HG03060 (cell line): Measurements from ENCODE around the gene FSIP1.

ENCODE experiments used
- ATAC-seq: cut with Tn5 transposase; IDR thresholded peaks from one replicate; pipeline ENCODE4 v1.9.1; 2021; ENCODE audit warnings: low read depth, moderate number of reproducible peaks; ENCODE audit not compliant: unreplicated experiment

The FSIP1 gene

DNA sequence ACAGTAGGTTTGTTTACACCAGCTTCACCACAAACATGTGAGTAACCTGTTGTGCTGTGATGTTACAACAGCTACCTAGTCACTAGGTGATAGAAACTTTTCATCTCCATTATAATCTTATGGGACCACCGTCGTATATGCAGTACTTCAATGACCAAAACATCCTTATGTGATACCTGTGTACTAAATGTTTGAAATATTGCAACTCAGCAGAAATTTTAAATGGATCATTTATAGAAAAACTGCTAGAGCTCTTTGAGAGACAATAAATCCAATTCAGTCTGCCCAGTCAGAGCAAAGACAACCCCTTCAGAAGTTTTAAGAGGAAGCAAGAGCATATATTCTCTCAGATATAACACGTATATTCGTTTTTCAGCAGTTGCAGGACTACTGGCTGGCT, 128.3 kb downstream of the FSIP1 start:
- no peak for ATAC-seq

DNA sequence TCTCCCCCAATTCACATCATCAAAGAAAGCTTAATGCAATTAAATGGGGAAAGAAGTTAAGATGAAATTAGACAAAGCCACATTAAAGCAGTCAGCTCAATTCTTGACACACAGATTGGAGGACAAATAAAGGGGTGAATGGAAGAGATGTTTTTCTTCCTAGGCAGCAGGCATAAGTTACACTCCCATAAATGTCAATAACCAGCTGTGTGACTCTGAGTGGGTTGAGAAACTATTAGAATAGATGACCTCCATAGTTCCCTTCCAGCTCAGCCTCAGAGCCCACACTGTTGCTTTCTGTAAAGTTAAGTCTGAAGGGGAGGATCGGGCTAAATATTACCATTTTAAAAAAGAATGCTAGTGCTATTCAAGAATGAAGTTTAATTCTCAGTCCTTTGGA, 130.8 kb downstream of the FSIP1 start:
- no peak for ATAC-seq

DNA sequence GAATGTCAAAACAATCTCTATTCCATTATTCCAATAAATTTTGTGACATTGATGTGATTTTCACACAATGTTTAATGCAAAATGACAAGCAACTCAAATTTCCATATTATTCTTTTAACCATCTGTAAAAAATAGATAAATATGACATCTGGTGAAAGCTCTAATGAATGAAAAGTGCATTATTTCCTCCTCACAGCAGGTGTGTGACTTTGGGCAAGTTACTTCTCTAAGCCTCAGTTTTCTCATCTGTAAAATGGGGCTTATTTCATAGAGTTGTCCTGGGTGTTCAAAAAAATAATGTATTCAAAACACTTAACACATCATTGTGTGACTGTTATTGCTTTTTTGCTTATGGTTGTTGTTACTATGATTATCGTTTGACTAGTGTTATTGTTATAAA, 131.3 kb downstream of the FSIP1 start:
- no peak for ATAC-seq

DNA sequence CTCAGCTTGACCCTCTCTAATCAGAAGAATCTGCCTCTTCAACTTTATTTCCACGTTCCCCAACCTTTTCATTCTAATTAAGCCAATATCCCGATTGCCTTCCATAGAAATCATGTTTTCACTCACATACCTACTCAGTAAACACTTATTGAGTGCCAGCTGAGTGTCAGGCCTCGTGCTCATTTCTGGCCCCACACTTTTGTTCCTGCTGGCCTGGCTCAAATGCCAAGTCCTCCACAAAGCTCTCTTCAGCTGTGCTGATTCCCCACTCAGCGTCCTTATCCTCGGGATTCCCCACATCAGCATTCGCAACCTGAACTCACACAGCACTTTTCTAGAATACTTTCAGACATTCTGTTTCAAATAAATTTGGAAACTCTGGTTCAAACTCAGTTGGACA, 132.9 kb downstream of the FSIP1 start:
- no peak for ATAC-seq

DNA sequence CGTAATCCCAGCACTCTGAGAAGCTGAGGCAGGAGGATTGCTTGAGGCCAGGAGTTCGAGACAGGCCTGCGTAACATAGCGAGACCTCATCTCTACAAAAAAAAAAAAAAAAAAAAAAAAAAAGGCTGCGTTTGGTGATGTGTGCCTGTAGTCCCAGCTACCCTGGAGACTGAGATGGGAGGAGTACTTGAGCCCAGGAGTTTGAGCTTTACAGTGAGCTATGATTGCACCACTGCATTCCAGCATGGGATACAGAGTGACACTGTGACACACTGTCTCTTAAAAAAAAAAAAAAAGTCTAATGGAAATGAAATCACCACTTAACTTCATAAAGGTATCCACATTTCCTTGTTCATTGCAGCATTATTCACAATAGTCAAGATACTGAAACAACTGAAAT, 136.2 kb downstream of the FSIP1 start:
- no peak for ATAC-seq

DNA sequence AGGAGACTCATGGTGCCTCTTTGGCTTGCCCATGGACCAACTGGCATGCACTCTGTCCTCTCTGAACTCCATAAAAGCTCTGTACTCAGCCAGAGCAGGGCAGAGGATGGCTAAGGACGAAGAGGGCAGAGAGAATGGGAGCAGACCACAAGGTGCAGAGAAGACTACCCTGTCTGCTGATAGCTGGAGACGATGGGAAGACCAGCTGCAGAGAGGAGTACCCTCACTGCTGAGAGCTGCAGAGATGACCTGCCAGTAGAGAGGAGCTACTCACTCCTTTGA, 136.7 kb downstream of the FSIP1 start:
- ATAC-seq = no peak

DNA sequence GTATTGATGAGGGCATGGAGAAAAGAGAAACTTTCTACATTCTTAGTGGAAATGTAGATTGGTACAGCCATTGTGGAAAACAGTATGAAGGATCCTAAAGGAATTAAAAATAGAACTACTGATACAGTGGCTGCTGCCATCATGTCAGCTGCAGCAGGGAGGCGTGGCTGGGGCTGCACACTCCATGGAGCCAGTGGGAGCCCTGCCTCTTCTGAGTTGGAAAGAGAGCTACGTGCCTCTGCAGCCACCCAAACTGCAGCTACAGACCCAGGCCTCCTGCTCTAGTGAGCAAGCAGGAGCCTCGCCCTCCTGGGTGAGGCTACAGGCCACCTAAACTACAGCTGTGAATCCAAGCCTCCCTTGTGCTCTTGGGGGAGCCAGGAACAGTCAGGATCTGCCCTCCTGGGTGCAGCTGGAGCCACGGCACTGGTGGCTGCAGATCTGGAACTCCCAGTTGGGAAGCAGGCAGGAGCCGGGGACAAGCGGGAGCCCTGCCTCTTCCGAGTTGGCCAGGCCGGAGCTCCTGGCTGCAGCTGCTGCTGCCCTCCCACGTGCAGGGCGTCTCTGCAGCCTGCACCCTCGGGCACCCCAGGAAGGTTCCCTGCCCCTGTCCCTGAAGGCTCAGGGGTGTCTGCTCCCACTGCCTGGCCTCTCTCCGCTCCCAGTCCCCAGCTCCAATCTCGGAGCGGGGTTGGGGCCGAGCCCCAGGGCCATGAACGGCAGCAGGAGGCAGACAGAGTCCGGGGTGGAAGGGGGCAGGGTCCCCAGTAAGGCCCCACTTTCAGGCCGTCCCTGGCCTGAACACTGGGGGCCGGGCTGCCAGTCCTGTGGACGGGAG, 137.3 kb downstream of the FSIP1 start:
- no peak for ATAC-seq

DNA sequence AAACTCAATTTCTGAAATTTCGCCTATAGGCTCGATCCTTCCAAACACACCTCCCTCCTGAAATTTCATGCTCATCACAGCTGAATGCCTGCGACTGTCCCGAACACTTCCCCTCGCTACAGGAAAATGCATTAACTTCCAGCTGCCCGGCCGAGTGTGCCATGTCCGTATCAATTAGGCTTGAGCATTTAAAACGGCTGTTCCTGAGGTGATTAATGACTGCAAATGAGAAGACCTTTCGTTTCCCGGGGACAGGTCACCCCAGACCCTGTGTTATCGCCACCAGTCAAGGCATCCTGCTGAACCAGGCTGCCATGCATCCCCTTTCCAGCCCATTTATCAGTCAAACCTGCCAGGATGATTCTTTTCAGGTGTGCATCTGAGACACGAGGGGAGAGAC, 138.5 kb downstream of the FSIP1 start:
- ATAC-seq = no peak

DNA sequence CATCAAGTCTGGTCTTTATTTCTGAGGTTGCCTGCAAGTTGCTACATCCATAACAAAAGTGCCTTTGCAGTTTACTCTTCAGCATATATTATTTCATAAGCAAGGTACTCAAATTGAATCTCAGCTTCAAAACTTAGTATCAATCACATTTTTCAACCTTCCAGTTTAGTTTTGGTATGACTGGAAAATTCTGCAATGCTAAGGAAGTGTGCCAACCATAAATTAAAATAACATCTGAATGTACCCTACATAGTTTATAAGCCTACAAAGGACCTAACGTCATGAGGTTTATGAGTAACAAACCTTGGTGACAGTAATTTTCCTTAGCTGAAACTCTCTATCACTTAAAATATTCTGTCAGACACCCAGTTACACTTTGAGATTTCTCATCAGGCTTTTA, 138.9 kb downstream of the FSIP1 start:
- no peak for ATAC-seq

DNA sequence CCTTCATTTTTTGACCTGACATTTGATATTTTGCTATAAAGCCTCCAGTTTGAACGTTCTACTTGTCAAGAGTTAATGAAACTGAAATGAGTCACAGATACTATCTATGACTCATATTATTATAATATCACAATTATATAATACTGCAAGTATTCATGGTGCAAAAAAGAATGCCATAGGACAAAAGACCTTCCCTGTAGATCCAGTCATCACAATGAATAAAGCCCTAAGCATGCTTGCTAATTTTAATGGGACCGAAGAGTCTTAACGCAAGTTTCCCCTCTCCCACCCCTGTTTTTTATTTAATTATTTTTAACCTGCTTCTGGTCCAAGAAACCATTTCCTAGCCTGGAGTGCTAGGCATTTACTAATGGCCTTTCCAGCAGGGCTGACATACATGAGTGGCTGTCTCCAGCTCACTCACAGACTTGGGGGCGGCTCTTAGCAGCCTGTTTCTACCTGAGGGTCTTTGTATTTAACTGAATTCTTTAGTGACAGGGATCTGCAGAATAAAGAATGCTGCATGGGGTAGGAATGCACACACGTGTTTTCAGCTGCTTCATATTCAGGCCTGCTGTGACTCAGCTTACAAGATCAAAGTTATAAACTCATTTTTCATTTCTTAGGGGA, 140.5 kb downstream of the FSIP1 start:
- no peak for ATAC-seq

DNA sequence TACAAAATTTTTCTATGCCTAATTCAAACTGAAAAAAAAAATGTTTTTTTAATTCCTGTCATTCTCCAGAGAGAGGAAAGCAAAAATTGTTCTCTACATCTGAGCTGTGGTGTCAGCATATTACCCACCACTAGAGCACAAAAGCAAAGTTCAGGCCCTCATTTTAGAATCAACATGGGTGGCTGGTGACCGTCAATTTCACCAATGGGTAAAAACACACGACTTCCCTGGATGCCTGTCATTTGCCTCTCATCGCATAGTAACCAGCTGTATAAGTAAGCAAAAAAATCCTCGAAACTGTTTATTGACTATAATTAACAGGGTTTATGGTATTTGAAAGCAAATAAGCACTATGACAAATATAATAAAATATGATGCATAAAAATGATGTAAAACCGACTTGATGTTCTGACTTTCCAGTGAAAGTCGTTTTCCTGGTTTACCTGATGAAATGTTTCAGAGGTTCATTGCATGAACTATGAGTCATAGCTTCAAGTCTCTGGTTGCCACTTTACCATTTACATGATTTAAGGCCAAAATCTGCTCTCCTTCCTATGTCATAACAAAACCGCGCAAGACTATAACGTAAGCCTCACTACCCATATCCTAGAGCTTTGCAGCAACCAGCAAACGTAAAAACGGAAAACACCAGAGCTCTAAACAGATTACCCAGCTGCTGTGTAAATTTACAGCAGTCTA, 141.3 kb downstream of the FSIP1 start:
- no peak for ATAC-seq

DNA sequence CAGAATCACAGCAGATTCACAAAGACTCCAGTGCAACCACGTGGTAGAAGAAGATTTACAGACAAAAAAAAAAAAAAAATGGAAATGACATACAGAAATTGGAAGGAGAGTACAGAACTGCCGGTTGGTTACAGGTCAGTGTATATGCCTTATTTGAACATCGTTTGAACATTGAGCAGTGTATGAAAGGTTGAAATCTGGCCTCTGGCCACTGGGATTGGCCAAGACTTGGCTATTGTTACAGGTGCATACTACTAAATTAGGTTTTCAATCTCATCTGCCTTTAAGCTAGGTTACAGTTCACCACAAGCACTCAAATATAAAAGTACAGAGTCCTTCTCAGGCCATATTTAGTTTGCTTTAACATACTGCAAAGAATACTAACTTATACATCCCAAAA, 142.0 kb downstream of the FSIP1 start:
- ATAC-seq = no peak

DNA sequence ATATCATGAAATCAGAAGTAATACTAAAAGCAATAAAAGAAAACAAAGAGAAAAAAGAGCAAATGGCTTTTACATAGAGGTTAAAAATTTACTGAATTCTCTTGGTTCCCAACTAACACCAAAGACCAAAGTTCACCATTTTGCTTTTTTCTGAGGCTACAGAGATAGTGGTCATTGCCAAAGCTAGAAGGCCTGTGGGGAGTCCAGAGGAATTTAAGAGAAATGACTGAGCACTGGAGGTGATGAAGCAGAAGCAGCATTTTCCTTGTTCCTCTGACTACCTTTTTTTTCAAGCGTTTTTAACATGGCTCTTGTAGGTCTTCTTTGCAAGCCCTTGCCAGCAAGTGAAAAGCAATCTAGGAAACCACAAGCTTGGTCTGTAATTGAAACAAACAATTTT, 143.6 kb downstream of the FSIP1 start:
- no peak for ATAC-seq

DNA sequence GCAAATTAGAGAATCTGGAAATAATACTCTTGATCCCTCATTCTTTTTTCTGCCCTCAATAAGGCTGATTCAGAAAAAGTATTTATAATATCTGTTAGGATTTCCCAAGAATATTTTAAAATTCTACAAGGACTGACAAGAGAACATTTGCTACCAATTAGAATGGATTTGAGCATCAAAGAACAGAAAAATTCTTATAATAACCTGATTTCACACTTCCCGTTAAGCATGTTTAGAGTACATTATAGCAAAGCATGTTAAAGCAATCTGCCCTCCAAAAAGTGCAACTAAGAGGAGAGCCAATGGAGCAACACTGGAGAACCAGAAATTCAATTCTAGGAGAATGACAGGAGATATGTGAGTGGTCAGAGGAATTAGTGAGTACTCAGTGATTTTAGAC, 144.6 kb downstream of the FSIP1 start:
- ATAC-seq = no peak

DNA sequence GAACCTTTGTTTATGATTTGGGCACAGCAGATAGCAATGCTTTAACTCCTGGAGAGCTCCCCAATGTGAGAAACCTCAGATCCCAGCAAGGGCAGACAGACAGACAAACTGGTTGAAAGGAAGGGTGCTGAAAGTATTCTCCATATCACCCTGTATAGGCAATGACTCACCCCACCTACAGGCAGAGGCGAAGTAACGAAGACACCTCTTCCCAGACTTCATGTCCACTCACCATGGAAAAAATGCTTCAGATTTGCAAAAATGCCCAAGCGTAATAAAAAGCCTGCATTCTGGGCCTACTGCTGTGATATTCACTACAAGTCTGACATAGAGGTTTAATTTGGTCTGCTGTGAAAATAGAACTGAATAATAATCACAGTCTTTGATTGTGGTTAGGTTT, 151.3 kb downstream of the FSIP1 start:
- no peak for ATAC-seq

DNA sequence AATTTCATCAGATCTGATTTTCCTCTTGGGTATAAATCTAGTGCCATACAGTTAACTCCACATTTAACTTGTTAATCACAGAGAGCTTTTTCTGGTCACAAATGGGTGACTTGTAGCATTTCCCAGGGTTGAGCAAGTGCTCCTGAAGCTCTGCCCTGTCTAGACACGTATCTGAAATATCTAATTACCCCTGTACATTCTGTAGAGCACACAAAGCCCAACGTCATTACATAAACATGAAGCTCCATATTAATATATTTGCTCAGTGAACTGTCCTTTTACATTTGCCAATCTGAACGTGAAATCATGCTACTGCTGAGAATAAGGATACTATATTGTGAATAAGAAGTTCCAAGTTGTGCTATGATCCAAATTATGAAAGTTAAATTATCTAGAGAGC, 152.7 kb downstream of the FSIP1 start:
- no peak for ATAC-seq

DNA sequence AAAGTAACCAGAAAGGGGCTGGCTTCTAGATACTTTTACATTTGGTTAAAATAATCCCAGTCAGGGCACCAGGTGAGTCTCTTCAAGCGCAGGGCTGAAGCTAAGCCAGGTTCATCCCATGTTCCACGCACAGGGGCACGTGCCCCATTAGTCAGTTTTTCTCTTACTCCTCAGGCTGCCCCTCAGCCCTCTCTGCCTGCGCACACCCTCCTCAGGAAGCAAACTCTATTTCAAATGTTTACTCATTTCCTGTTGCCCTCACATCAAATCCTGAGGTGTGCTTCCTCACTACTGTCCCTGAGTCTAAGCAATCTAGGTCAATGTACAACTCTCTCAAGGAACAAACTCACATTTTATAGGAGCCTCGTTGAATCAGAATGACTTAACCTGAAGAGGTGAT, 153.3 kb downstream of the FSIP1 start:
- ATAC-seq = no peak

DNA sequence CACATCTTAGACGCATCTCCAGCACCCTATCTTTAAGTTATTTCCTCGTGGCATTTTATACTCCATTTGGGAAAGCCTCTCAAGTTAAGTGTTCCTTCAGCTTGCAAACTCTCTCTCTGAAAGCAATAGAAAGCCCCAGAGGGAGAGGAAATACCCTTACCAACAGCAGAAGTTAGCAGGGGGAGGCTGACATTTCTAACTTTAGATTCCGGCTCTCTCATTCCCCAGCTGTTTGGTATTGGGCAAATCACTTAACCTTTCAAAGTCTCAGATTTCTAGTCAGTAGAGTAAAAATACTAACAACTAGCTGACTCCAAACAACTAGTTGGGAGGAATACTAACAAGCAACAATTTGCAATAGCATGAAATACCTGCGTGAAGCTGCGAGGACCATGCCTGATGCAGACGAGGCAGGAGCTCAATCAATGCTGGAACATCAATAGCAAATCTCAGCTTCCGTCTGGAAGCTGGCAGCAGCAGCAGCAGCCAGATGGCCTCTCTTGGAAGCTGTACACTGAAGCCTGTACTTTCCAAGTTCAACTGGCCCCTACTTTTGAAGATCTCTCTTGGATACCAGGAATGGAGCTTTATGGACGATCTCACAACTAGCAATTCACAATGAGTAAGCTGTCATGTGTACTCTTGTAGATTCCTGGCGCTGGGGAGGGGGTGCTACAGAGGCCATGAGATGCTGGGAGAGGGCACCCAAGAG, 153.9 kb downstream of the FSIP1 start:
- ATAC-seq = no peak

DNA sequence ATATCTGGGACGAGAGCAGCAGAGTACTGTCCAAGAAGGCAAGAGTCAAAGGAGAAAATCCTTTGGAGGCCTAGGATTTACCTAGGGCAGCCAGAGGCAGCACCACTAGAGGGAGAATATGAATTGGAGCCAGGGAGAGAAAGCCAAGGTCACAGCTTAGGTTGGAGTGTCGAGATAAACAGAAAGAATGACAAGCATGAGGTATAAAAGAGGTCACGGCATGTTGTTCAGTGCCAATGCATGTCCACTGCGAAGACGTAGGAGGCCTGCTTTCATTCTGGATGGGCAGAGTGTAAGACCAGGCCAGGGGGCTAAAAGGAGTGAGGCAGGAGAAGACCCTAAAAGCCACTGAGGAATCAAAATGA, 154.5 kb downstream of the FSIP1 start:
- ATAC-seq = no peak

DNA sequence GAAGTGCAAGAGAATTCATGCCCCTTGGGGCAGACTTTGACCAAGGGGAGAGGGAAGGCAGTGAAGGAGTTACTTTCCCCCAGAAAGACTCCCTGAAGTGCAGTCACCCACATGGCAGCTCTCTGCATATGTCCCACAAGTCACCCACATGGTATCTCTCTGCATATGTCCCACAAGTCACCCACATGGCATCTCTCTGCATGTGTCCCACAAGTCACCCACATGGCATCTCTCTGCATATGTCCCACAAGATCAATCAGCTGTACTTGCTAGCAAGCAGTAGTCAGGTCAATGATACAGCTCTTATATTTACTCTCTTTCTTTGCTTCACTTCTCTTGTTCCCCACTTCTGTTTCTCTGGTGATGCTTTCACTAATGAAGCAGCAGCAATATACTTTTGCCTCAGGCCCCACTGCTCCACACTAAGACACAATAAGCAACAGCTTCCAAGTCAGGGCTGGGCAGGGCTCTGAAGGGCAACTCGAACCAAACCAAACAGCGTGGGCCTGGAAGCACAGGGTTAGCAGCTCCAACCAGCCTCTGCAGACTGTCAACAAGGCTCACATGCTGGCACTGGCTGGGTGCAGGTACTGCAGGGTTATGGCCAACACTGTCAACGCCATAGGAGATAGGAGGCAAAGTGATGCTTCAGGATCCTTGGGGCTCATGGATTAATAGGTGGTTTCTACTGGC, 155.0 kb downstream of the FSIP1 start:
- ATAC-seq = no peak

DNA sequence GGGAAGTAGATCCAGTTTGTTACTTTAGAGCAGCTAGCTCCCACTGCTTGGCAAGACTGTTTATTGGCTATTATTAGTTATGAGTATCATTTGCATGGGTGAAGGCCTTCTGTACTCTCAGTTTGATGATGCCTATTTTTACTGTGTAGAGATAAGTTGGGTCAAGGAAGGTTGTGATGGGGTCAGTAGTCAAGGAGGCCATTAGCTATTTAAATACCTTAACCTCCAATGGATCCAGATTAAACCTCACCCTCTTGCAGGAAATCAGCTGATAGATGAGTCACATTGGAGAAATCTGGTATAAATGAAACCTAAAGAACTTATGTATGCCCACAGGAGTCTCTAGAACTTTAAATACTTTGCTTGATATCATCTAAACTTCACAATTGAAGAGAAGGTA, 156.8 kb downstream of the FSIP1 start:
- no peak for ATAC-seq
